Memory B cell (primary cell): ENCODE data around the gene ZNF692.

Experiments used
- ATAC-seq: fragments of 150-1000 bp; cut with Tn5 transposase; 2 replicates; pipeline ENCODE4 v1.10.0; 2021; ENCODE audit warnings: low read depth, mild to moderate bottlenecking, moderate library complexity
- DNase-seq, 2 donors: peaks; one replicate each; pipeline ENCODE4 v3.0.0; 2022; ENCODE audit warnings: low spot score in 2 of 2
- H3K27ac Mint-ChIP-seq: one replicate; pipeline ENCODE4 v1.8.0; 2022; ENCODE audit warnings: mild to moderate bottlenecking, moderate library complexity, mixed read lengths
- H3K27me3 Mint-ChIP-seq: one replicate; pipeline ENCODE4 v1.8.0; 2022; ENCODE audit warnings: mixed read lengths
- H3K36me3 Mint-ChIP-seq: one replicate; pipeline ENCODE4 v1.8.0; 2022; ENCODE audit warnings: mild to moderate bottlenecking, mixed read lengths
- H3K4me1 Mint-ChIP-seq: one replicate; pipeline ENCODE4 v1.8.0; 2022; ENCODE audit warnings: mixed read lengths
- H3K4me3 Mint-ChIP-seq: one replicate; pipeline ENCODE4 v1.8.0; 2022; ENCODE audit warnings: mild to moderate bottlenecking, moderate library complexity, mixed read lengths
- H3K9me3 Mint-ChIP-seq: one replicate; pipeline ENCODE4 v1.8.0; 2022; ENCODE audit warnings: mixed read lengths

ZNF692 gene

GRCh38 chr1:248821101-248821500 lies 37.8 kb downstream of the ZNF692 start:
- Mint-ChIP-seq H3K36me3 (peaks cover 39% of the 10 kb centered on the region), H3K4me3 (no peak overlapping the region), H3K27ac (no peak overlapping the region), H3K4me1 (peaks cover 66% of the 10 kb centered on the region), H3K27me3 (no peaks in the 10 kb centered on the region), H3K9me3 (no peaks in the 10 kb centered on the region)
- no peak for ATAC-seq
- no peak for DNase-seq

GRCh38 chr1:248820041-248820585 lies 38.8 kb downstream of the ZNF692 start:
- H3K4me3 Mint-ChIP-seq = no peak overlapping the region
- H3K9me3 Mint-ChIP-seq = no peaks in the 10 kb centered on the region
- H3K27ac Mint-ChIP-seq = no peak overlapping the region
- DNase-seq (no peak), ATAC-seq (no peak)
- H3K27me3 Mint-ChIP-seq = no peaks in the 10 kb centered on the region
- H3K4me1 Mint-ChIP-seq = peaks cover 61% of the 10 kb centered on the region
- peaks cover 47% of the 10 kb centered on the region for H3K36me3 Mint-ChIP-seq

GRCh38 chr1:248818505-248819374 lies 40.1 kb downstream of the ZNF692 start:
- H3K4me3 Mint-ChIP-seq = peak overlapping the region; percentile 67
- ATAC-seq = peak; percentile 51
- H3K36me3 Mint-ChIP-seq = peaks cover 51% of the 10 kb centered on the region
- peaks cover 49% of the 10 kb centered on the region for H3K4me1 Mint-ChIP-seq
- no peaks in the 10 kb centered on the region for H3K27me3 Mint-ChIP-seq
- peak overlapping the region; percentile 90 for H3K27ac Mint-ChIP-seq
- no peaks in the 10 kb centered on the region for H3K9me3 Mint-ChIP-seq
- no peak for DNase-seq

- no peak for DNase-seq
- Mint-ChIP-seq H3K27me3 (no peaks in the 10 kb centered on the region), H3K9me3 (no peaks in the 10 kb centered on the region), H3K27ac (peak overlapping the region; percentile 43), H3K4me3 (no peak overlapping the region), H3K36me3 (peaks cover 51% of the 10 kb centered on the region), H3K4me1 (peaks cover 40% of the 10 kb centered on the region)
- ATAC-seq = peak; percentile 52
Measured at GRCh38 chr1:248817065-248817464, 41.8 kb downstream of the ZNF692 start.

GRCh38 chr1:248816042-248816851 lies 42.6 kb downstream of the ZNF692 start:
- no peaks in the 10 kb centered on the region for H3K27me3 Mint-ChIP-seq
- H3K36me3 Mint-ChIP-seq = peaks cover 54% of the 10 kb centered on the region
- no peaks in the 10 kb centered on the region for H3K9me3 Mint-ChIP-seq
- H3K27ac Mint-ChIP-seq = peak overlapping the region; percentile 43
- H3K4me1 Mint-ChIP-seq = peaks cover 38% of the 10 kb centered on the region
- no peak for DNase-seq
- ATAC-seq = no peak
- no peak overlapping the region for H3K4me3 Mint-ChIP-seq

GRCh38 chr1:248815407-248816034 lies 43.4 kb downstream of the ZNF692 start:
- Mint-ChIP-seq H3K36me3 (peaks cover 53% of the 10 kb centered on the region), H3K4me3 (no peak overlapping the region), H3K27me3 (no peaks in the 10 kb centered on the region), H3K4me1 (peaks cover 35% of the 10 kb centered on the region), H3K27ac (no peak overlapping the region), H3K9me3 (no peaks in the 10 kb centered on the region)
- ATAC-seq (no peak), DNase-seq (no peak)

- peaks cover 34% of the 10 kb centered on the region for H3K4me1 Mint-ChIP-seq
- ATAC-seq = no peak
- no peak for DNase-seq
- H3K9me3 Mint-ChIP-seq = no peaks in the 10 kb centered on the region
- no peak overlapping the region for H3K27ac Mint-ChIP-seq
- H3K27me3 Mint-ChIP-seq = no peaks in the 10 kb centered on the region
- H3K4me3 Mint-ChIP-seq = no peak overlapping the region
- peaks cover 48% of the 10 kb centered on the region for H3K36me3 Mint-ChIP-seq
Measured at GRCh38 chr1:248814351-248814750, 44.5 kb downstream of the ZNF692 start.

GRCh38 chr1:248813546-248813945 lies 45.3 kb downstream of the ZNF692 start:
- Mint-ChIP-seq H3K4me1 (peaks cover 28% of the 10 kb centered on the region), H3K36me3 (peaks cover 43% of the 10 kb centered on the region), H3K4me3 (no peak overlapping the region), H3K9me3 (no peaks in the 10 kb centered on the region), H3K27me3 (no peaks in the 10 kb centered on the region), H3K27ac (no peak overlapping the region)
- DNase-seq = no peak
- ATAC-seq = no peak

GRCh38 chr1:248812736-248813425 lies 46.0 kb downstream of the ZNF692 start:
- peaks cover 24% of the 10 kb centered on the region for H3K4me1 Mint-ChIP-seq
- H3K27ac Mint-ChIP-seq = no peak overlapping the region

GRCh38 chr1:248811514-248812490 lies 47.1 kb downstream of the ZNF692 start:
- Mint-ChIP-seq H3K4me3 (no peak overlapping the region), H3K4me1 (peaks cover 21% of the 10 kb centered on the region), H3K27me3 (no peaks in the 10 kb centered on the region), H3K36me3 (peaks cover 41% of the 10 kb centered on the region), H3K27ac (no peak overlapping the region), H3K9me3 (no peaks in the 10 kb centered on the region)
- DNase-seq (no peak), ATAC-seq (no peak)

More at GRCh38 chr1:248812736-248813425, 46.0 kb downstream of the ZNF692 start:
- DNase-seq (no peak), ATAC-seq (no peak)
- Mint-ChIP-seq H3K27me3 (no peaks in the 10 kb centered on the region), H3K4me3 (no peak overlapping the region), H3K36me3 (peaks cover 41% of the 10 kb centered on the region), H3K9me3 (no peaks in the 10 kb centered on the region)

- no peaks in the 10 kb centered on the region for H3K9me3 Mint-ChIP-seq
- no peak for DNase-seq
- peaks cover 34% of the 10 kb centered on the region for H3K36me3 Mint-ChIP-seq
- H3K4me1 Mint-ChIP-seq = peaks cover 21% of the 10 kb centered on the region
- no peaks in the 10 kb centered on the region for H3K27me3 Mint-ChIP-seq
- H3K4me3 Mint-ChIP-seq = no peak overlapping the region
- ATAC-seq = no peak
- H3K27ac Mint-ChIP-seq = no peak overlapping the region
Measured at GRCh38 chr1:248810727-248811513, 48.0 kb downstream of the ZNF692 start.
